Measurements from ENCODE around the gene IL18R1.
A peak's percentile ranks its signal among the peaks of the same experiment; 100 is the strongest.

Gene IL18R1

GRCh38 chr2:102433973-102434654, 78.5 kb downstream of the IL18R1 start:
- no peak for DNase-seq (ENCODE audit: low read depth)

DNA sequence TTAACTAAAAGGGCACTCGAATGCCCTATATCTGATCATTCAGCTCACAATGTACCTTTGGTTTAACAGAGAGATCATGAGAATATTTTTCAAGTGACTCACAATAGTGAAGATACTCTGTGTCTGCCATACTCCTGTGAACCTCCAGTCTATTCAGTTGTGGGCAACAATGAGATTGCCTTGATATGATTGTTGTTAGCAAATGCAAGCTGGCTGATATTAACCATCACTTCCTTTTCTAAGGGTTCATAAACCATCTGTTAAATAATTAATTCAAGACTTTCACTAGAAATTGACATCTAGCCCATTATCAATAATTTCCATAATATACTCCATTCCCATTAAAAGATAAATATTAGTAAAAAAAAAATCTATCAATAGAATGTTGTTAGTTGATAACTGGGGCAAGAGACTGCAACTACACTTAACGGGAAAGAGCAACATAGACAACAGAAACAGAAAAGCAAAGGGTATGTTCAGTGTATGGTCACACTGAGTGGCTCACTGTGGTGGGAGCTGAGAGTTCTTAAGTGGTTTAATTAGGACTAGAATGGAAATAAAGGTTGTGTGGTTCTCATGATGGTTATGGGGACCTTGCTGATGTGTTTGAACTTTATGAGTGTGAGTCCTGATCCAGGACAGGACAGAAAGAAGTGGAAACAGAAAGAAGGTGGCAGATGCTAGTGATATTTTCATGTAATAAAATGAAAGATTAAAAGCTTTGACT, 79.2 kb downstream of the IL18R1 start:
- no peak for DNase-seq (ENCODE audit: low read depth)

DNA sequence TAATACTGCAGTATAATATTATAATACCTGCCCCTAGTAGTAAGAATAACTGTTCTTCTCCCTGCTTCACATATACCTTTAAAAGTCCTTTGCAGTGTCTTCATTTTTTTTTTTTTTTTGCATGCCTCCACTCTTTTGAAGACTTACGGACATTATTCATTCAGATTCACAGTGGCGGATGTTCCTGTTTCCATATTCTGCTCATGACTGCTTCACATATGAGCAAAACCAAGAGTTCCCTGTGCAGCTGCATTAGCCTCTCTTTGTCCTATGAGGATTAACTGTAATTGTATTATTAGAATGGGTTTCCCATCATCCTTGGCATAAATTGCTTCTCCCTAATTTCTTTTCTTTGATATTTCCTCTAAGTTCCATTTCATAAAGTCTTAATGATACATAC, 80.1 kb downstream of the IL18R1 start:
- DNase-seq (ENCODE audit: low read depth): no peak

DNA sequence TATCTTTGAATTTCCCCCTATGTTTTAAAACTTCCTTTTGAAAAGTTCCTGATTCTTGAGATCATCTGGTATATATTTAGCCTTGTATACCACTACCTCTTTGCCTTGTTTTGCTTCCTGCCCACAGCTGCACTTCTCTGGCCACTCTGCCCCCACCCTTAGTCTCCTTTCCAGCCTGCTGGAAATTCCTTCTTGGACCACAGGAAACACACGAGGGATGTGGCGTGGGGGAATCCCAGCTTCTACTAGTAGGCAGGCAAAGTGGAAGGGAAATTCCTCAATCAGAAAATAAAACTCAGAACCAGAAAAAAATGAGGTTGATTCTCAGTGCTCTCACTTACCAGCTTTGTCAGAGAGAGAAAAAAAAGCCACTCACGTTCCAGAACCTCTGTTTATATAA, 80.7 kb downstream of the IL18R1 start:
- no peak for DNase-seq (ENCODE audit: low read depth)

- DNase-seq (ENCODE audit: low read depth): no peak
Measured at GRCh38 chr2:102437122-102437521, 81.5 kb downstream of the IL18R1 start.

- DNase-seq (ENCODE audit: low read depth): no peak
Measured at GRCh38 chr2:102438111-102438510, 82.5 kb downstream of the IL18R1 start.

- DNase-seq (ENCODE audit: low read depth): no peak
Measured at GRCh38 chr2:102438578-102438977, 83.0 kb downstream of the IL18R1 start.

DNA sequence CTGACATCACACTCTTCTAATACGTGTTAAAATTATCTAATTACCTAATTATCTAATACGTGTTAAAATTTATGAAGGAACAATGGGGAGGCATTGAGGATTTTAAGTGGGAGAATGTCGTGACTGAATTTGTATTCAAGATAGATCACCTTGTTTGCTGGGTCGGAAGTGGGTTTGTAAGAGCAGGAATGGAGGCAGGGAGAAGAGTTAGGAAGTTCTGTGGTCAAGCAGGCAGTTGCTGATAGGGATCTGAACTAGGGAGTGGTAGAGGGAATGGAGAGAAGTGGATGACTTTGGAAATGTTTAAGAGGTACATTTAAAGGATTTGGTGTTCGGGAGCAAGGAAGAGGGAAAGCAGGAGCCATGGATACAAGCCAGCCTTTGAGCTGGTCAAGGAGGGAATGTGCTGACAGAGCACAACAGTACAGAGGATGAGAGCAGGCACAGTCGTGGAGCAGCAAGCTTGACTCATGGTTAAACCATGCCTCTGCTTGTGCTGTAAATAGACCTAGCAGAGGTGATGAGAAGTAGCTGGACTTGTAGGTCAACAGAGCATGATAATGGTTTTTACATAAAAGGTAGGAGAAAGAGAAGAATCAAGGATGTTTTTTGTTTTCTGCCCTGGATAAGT, 83.6 kb downstream of the IL18R1 start:
- no peak for DNase-seq (ENCODE audit: low read depth)

GRCh38 chr2:102442967-102443828, 87.6 kb downstream of the IL18R1 start:
- DNase-seq (ENCODE audit: low read depth): peak; percentile 16

DNA sequence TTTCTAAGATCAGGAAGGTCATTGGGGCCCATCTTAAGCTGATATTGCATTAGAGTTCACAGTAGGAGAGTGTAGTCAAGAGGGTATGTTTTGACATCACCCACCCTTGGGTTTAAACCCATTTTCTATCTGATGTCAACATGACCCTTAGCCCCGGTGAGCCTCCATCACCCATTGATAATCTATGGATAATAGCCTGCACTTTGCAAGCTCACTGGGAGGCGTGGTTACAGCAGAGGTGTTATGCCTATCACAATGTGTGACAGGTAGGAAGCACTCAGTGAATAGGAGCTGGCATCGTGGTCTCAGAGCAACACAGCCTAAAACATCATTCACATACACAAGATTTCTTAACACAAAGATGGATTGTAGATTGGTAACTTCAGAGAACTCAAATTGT, 88.6 kb downstream of the IL18R1 start:
- DNase-seq (ENCODE audit: low read depth): no peak

DNA sequence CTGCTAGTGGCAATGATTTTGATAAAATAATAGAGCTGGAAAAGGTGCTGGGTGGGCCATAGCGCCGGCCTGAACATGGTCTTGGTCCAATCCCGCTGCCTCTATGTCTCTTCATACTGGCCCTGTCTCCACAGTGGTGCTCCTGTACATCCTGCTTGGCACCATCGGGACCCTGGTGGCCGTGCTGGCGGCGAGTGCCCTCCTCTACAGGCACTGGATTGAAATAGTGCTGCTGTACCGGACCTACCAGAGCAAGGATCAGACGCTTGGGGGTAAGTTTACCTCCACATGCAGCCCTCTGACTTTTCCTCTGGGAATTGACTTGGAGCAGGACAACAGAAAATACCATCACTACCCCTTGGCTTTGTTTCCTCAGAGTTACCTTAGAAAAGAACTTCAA, 91.3 kb downstream of the IL18R1 start:
- no peak for DNase-seq (ENCODE audit: low read depth)
